Neural cell (in vitro differentiated cells): ENCODE measurements around the gene APBB2.

Experiments used
- EZH2 ChIP-seq: fragments of 200-600, 300-800 bp; shearing (Covaris generic), sonication (generic); IDR thresholded peaks from 2 replicates; pipeline ENCODE4 v1.6.1; 2014; ENCODE audit warnings: antibody characterized with exemption, low read length, borderline replicate concordance, mild to moderate bottlenecking; ENCODE audit not compliant: insufficient read depth, poor library complexity, severe bottlenecking
- RAD21 ChIP-seq: fragments of 450-650 bp; conservative IDR thresholded peaks from 2 replicates; pipeline ENCODE4 v1.6.1; 2014; ENCODE audit warnings: antibody characterized with exemption, mild to moderate bottlenecking, moderate library complexity
- TF ChIP-seq, protein P1 (sequence below): fragments of 450-650 bp; IDR thresholded peaks from 2 replicates; pipeline ENCODE4 v1.5.1; 2014; ENCODE audit warnings: antibody characterized with exemption, mild to moderate bottlenecking, moderate library complexity; ENCODE audit not compliant: poor library complexity, severe bottlenecking
- TF ChIP-seq, protein P2 (sequence below): IDR thresholded peaks from 2 replicates; pipeline ENCODE4 v1.6.1; 2012; ENCODE audit warnings: borderline replicate concordance

DNA sequence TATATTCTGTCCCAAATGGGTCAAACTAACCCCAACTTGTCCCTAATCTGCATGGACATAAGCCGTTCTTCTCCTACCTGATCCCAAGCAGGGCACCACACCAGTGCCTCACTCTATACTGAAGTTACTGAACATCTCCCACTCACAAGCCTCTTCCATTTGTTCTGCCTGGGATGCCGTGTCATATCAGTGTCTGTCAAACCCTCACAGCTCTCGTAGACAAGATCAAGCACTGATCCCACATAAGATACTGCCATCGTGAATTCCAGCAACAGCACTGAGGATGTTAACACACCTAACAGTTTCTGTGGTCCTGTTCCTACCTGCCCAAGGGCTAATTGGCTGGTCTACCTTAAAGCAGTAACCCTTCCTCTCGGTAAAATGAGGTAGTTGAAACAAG, 162.1 kb downstream of the APBB2 start:
- TF ChIP-seq, protein P1, sequence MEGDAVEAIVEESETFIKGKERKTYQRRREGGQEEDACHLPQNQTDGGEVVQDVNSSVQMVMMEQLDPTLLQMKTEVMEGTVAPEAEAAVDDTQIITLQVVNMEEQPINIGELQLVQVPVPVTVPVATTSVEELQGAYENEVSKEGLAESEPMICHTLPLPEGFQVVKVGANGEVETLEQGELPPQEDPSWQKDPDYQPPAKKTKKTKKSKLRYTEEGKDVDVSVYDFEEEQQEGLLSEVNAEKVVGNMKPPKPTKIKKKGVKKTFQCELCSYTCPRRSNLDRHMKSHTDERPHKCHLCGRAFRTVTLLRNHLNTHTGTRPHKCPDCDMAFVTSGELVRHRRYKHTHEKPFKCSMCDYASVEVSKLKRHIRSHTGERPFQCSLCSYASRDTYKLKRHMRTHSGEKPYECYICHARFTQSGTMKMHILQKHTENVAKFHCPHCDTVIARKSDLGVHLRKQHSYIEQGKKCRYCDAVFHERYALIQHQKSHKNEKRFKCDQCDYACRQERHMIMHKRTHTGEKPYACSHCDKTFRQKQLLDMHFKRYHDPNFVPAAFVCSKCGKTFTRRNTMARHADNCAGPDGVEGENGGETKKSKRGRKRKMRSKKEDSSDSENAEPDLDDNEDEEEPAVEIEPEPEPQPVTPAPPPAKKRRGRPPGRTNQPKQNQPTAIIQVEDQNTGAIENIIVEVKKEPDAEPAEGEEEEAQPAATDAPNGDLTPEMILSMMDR = no peak
- TF ChIP-seq EZH2 (no peak), RAD21 (no peak)
- TF ChIP-seq, protein P2, sequence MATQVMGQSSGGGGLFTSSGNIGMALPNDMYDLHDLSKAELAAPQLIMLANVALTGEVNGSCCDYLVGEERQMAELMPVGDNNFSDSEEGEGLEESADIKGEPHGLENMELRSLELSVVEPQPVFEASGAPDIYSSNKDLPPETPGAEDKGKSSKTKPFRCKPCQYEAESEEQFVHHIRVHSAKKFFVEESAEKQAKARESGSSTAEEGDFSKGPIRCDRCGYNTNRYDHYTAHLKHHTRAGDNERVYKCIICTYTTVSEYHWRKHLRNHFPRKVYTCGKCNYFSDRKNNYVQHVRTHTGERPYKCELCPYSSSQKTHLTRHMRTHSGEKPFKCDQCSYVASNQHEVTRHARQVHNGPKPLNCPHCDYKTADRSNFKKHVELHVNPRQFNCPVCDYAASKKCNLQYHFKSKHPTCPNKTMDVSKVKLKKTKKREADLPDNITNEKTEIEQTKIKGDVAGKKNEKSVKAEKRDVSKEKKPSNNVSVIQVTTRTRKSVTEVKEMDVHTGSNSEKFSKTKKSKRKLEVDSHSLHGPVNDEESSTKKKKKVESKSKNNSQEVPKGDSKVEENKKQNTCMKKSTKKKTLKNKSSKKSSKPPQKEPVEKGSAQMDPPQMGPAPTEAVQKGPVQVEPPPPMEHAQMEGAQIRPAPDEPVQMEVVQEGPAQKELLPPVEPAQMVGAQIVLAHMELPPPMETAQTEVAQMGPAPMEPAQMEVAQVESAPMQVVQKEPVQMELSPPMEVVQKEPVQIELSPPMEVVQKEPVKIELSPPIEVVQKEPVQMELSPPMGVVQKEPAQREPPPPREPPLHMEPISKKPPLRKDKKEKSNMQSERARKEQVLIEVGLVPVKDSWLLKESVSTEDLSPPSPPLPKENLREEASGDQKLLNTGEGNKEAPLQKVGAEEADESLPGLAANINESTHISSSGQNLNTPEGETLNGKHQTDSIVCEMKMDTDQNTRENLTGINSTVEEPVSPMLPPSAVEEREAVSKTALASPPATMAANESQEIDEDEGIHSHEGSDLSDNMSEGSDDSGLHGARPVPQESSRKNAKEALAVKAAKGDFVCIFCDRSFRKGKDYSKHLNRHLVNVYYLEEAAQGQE = no peak
